K562 (cell line): Measurements from ENCODE around the gene COX6B2. TPM values are rescaled to one million over a fixed set of nuclear protein-coding genes. Genes with fewer than 3 reads are reported as not detected.

Source experiments
- ATAC-seq: fragments of 200-7000 bp; cut with Tn5 transposase; 3 replicates; pipeline ENCODE4 v1.9.1; 2020; ENCODE audit warnings: moderate library complexity
- BruUV-seq: library from RNA; stranded (reverse); fragments of 400-500 nt; replicated peaks from 2 replicates; lab custom pipeline; 2021; lab: Mats Ljungman, UMichigan
- CTCF ChIA-PET: fragments of 300-600 bp; formaldehyde crosslinking; extraction: SDS; loops from one replicate; lab custom pipeline; 2021; ENCODE audit warnings: low intra/inter-chr PET ratio; lab: Yijun Ruan, JAX
- POLR2A ChIA-PET: fragments of 300-600, 350-650 bp; sonication (Branson Sonifier 250); formaldehyde crosslinking; extraction: SDS; loops from one replicate; lab custom pipeline; 2021; ENCODE audit warnings: antibody characterized with exemption, inconsistent platforms; lab: Yijun Ruan, JAX
- DNase-seq, 4 experiments: peaks; one replicate each; pipeline versions ENCODE4 v3.0.0 to v3.0.0-alpha.2; 2011 to 2018; ENCODE audit warnings: low spot score in 3 of 4, mixed read lengths in 3 of 4; ENCODE audit errors: extremely low read depth in 1 of 4
- FAIRE-seq: peaks from 2 replicates; lab custom pipeline; 2011; peaks lifted over from hg19 to GRCh38; lab: Jason Lieb, UNC
- H2AFZ ChIP-seq: 2 replicates; pipeline ENCODE4 v1.6.0; 2011; ENCODE audit warnings: low read depth, low read length, control low read depth, inconsistent platforms
- H3K27ac ChIP-seq: fragments of 200-600 bp; 3 replicates; pipeline ENCODE4 v1.8.0; 2011; ENCODE audit warnings: low read depth, mild to moderate bottlenecking, control low read depth, inconsistent platforms, low read length, moderate library complexity, mixed read lengths; ENCODE audit errors: extremely low read depth
- H3K27me3 ChIP-seq, 2 experiments: fragments of 300-600 bp in 1 of 2; 2 replicates in 1 of 2; 3 replicates in 1 of 2; pipeline versions ENCODE4 v1.6.0 to v1.8.0; 2011; ENCODE audit warnings: inconsistent platforms in 2 of 2, low read length in 2 of 2, mild to moderate bottlenecking in 1 of 2, mixed read lengths in 1 of 2, moderate library complexity in 1 of 2; ENCODE audit not compliant: control insufficient read depth in 2 of 2, insufficient read depth in 2 of 2
- H3K36me3 ChIP-seq: fragments of 300-600 bp; 3 replicates; pipeline ENCODE4 v1.8.0; 2011; ENCODE audit warnings: mild to moderate bottlenecking, low read length, inconsistent platforms; ENCODE audit not compliant: control insufficient read depth, insufficient read depth
- H3K4me1 ChIP-seq, 2 experiments: fragments of 200-600 bp in 1 of 2; replicated peaks in 1 of 2; 2 replicates in 1 of 2; 3 replicates in 1 of 2; pipeline versions ENCODE4 v1.5.1 to v1.8.0; 2011; ENCODE audit warnings: inconsistent platforms in 2 of 2, low read length in 2 of 2, mild to moderate bottlenecking in 1 of 2, mixed read lengths in 1 of 2, moderate library complexity in 1 of 2; ENCODE audit not compliant: control insufficient read depth in 2 of 2, insufficient read depth in 2 of 2
- H3K4me2 ChIP-seq: 2 replicates; pipeline ENCODE4 v1.6.1; 2011; ENCODE audit warnings: low read length, control low read depth, inconsistent platforms, mixed read lengths; ENCODE audit not compliant: insufficient read depth
- H3K4me3 ChIP-seq: fragments of 200-600 bp; sonication (generic), shearing (Covaris generic); 2 replicates; pipeline ENCODE4 v1.5.1; 2016; ENCODE audit warnings: control low read depth, inconsistent platforms
- H3K79me2 ChIP-seq: fragments of 200-600 bp; 3 replicates; pipeline ENCODE4 v1.8.0; 2011; ENCODE audit warnings: low read length, inconsistent platforms; ENCODE audit not compliant: control insufficient read depth, insufficient read depth
- H3K9ac ChIP-seq, 2 experiments: 2 replicates each; pipeline versions ENCODE4 v1.6.0 to v1.6.1; 2011; ENCODE audit warnings: low read depth in 2 of 2, low read length in 2 of 2, control low read depth in 1 of 2, inconsistent platforms in 1 of 2, mild to moderate bottlenecking in 1 of 2, mixed read lengths in 1 of 2; ENCODE audit not compliant: insufficient read depth in 1 of 2
- H3K9me1 ChIP-seq: one replicate; pipeline ENCODE4 v1.6.0; 2011; ENCODE audit warnings: inconsistent platforms, mild to moderate bottlenecking, low read length, moderate library complexity; ENCODE audit not compliant: control insufficient read depth, insufficient read depth
- H3K9me3 ChIP-seq: replicated peaks from 2 replicates; pipeline ENCODE4 v1.5.1; 2011; ENCODE audit warnings: low read depth, low read length, inconsistent platforms; ENCODE audit not compliant: control insufficient read depth, insufficient read depth
- H4K20me1 ChIP-seq: replicated peaks from 2 replicates; pipeline ENCODE4 v1.6.1; 2011; ENCODE audit warnings: low read length, inconsistent platforms, mixed read lengths; ENCODE audit not compliant: control insufficient read depth, insufficient read depth
- ATF2 ChIP-seq: sonication (generic); formaldehyde crosslinking; IDR thresholded peaks from 2 replicates; pipeline ENCODE4 v1.8.1; 2022; ENCODE audit warnings: missing genetic modification reagents
- COPS2 ChIP-seq: fragments of 450-650 bp; conservative IDR thresholded peaks from 2 replicates; pipeline ENCODE4 v1.6.1; 2016; ENCODE audit warnings: mild to moderate bottlenecking, moderate library complexity
- E2F6 ChIP-seq, 2 experiments: IDR thresholded peaks; 2 replicates each; pipeline ENCODE4 v1.6.1; 2011; ENCODE audit warnings: borderline replicate concordance in 1 of 2, control low read depth in 1 of 2, low read depth in 1 of 2, low read length in 1 of 2, mild to moderate bottlenecking in 1 of 2, mixed read lengths in 1 of 2, moderate library complexity in 1 of 2; ENCODE audit not compliant: insufficient read depth in 1 of 2, insufficient read length in 1 of 2, poor library complexity in 1 of 2, severe bottlenecking in 1 of 2; ENCODE audit errors: extremely low read depth in 1 of 2
- POLR2AphosphoS2 ChIP-seq: IDR thresholded peaks from 2 replicates; pipeline ENCODE4 v1.6.1; 2012; ENCODE audit warnings: low read length, improper control_type of control experiment
- WGBS: fragments of 100-300 bp; shearing (Covaris generic); methylation state at CpG from one replicate; pipeline ENCODE4 v1.1.6; 2016; ENCODE audit warnings: low coverage, mixed read lengths; ENCODE audit not compliant: insufficient coverage; ENCODE audit errors: missing lambda C conversion rate; 5-methylcytosine and 5-hydroxymethylcytosine counted together
- in situ Hi-C: fragments of 300-500 bp; cut with MboI; formaldehyde crosslinking; loops from 4 replicates; pipeline ENCODE4 v1.15.0; 2018; ENCODE audit warnings: inconsistent platforms, mixed read lengths
- intact Hi-C: fragments of 100-400 bp; cut with micrococcal nuclease; formaldehyde crosslinking; loops from 2 replicates; pipeline ENCODE4 v1.14.2; 2022
- polyA plus RNA-seq, 8 experiments: library from polyadenylated mRNA; depleted of rRNA in 4 of 8; stranded (reverse) in 5 of 8; unstranded in 3 of 8; fragments of >200 nt; fragmentation: Nextera tagmentation in 2 of 8; fragmentation: Illumina TruSeq in 1 of 8; extraction: Ambion mirVana in 2 of 8; extraction: Trizol in 1 of 8; gene quantifications; 2 replicates each; pipeline versions ENCODE4 v1.2.1 to v1.2.3, GENCODE V29; 2011 to 2014; ENCODE audit warnings: inconsistent platforms in 1 of 8, missing spikeins in 1 of 8
- total RNA-seq, 7 experiments: library from RNA; depleted of rRNA in 6 of 7; stranded (reverse); fragments of >200 nt in 6 of 7; fragmentation: Illumina TruSeq in 2 of 7; extraction: Trizol in 2 of 7; gene quantifications; 2 replicates each; pipeline versions ENCODE4 v1.2.1 to v1.2.3, GENCODE V29; 2011 to 2021; ENCODE audit warnings: low replicate concordance in 1 of 7

The COX6B2 gene
- total and polyA plus RNA-seq, 9 of the 15 experiments (the other 6 are each of a cell fraction or from before 2014, with no cell fraction given): 0.40 to 2.5 (median 0.83) TPM

DNA sequence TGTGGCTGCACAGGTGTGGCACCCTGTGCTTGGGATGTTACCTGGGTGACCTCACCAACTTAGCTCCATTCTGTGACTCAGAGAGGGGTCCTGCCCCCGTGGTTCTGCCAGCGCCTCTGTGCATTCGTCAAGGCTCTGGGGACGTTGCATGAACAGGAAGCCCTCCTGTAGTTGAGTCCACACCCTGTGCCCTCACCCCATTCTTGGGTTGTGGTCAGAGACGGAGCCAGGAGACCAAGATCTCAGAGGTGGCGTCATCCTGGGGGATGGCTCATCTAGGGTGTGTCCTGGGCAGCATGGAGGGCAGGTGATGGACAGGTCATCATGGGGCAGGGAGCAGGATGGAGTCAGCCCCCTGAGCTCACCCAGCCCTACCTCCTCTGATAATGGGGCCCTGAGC, 2.5 kb downstream of the COX6B2 start:
- H3K79me2 ChIP-seq: no peaks in the 10 kb centered on the region
- BruUV-seq: no TSS peak
- peaks cover 4 to 54% of the 10 kb centered on the region in 2 experiments; a peak in 4 of 5 replicates for H3K4me1 ChIP-seq
- no peak overlapping the region for H3K4me3 ChIP-seq
- ATAC-seq (no peak), FAIRE-seq (no peak), DNase-seq (no peak)
- H3K27me3 ChIP-seq: peaks cover 6 to 16% of the 10 kb centered on the region in 2 experiments; a peak in 4 of 5 replicates
- intact Hi-C loops (no loop called here), in situ Hi-C loops (no loop called here)
- H3K9me3 ChIP-seq: no peaks in the 10 kb centered on the region
- no peak overlapping the region for H3K4me2 ChIP-seq
- TF ChIP-seq COPS2 (no peak), POLR2AphosphoS2 (0 out of 2 replicates have a peak, but pooled peaks have one; percentile 2), E2F6 (IDR thresholded peaks at IDR 0.05; ENCODE audit: borderline replicate concordance in 1 of 2, extremely low read depth in 1 of 2, insufficient read depth in 1 of 2, insufficient read length in 1 of 2, low read depth in 1 of 2, low read length in 1 of 2, poor library complexity in 1 of 2, severe bottlenecking in 1 of 2) (no peak), ATF2 (CRISPR knock-in tag) (no peak)
- WGBS: 58% methylated on average over 6 of the region's 6 CpGs
- no peak overlapping the region for H3K27ac ChIP-seq
- H3K9me1 ChIP-seq: peaks cover 5% of the 10 kb centered on the region
- peaks cover 6% of the 10 kb centered on the region for H4K20me1 ChIP-seq
- H2AFZ ChIP-seq: no peak overlapping the region
- CTCF ChIA-PET: no interaction called here
- POLR2A ChIA-PET: interaction anchor here (0.6 to 2.4 kb wide), 6 partner anchors 8 to 231 kb away, joined by 3 to 11 read pairs (median 4); partner anchors contain the start of gene KMT5C
- peak overlapping the region in 1 of 2 experiments; percentile 37; a peak in 1 of 4 replicates for H3K9ac ChIP-seq
- H3K36me3 ChIP-seq: peaks cover 17% of the 10 kb centered on the region; the same call in 2 of the 3 replicates
